Measurements from ENCODE around the gene GABRG3.

The GABRG3 gene

DNA sequence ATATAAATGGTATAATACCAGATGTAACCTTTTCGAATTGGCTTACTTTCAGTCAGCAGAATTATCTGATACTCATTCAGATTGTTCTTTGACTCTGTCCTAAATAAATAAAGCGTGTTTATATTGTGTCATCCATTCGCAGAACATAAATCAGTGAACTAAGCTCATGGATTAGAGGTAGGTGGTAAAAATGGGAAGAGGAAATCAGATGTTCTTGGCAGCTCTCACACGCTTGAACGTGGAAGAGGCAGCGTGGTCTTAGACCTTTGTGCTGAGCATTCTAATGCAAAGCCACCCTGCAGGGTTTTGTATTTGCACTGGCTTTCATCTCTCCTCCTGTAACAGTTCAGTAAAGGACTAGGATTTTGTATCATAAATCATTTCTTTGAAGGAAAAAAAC, 441.4 kb downstream of the GABRG3 start:
- Histone ChIP-seq H3K4me3 (replicated peaks; ENCODE audit: insufficient read depth, low read length) (no peak overlapping the region), H3K27me3 (ENCODE audit: insufficient read depth, poor library complexity, severe bottlenecking) (no peaks in the 10 kb centered on the region), H3K27ac (replicated peaks) (no peak overlapping the region)
- no peak for DNase-seq (ENCODE audit: low read depth in 1 of 2, low spot score in 1 of 2)
- TF ChIP-seq POLR2AphosphoS5 (IDR thresholded peaks at IDR 0.05; ENCODE audit: low read depth), result no peak
- no peak for TF ChIP-seq GABPA (IDR thresholded peaks at IDR 0.05; ENCODE audit: low read depth)
- TF ChIP-seq, protein P1, sequence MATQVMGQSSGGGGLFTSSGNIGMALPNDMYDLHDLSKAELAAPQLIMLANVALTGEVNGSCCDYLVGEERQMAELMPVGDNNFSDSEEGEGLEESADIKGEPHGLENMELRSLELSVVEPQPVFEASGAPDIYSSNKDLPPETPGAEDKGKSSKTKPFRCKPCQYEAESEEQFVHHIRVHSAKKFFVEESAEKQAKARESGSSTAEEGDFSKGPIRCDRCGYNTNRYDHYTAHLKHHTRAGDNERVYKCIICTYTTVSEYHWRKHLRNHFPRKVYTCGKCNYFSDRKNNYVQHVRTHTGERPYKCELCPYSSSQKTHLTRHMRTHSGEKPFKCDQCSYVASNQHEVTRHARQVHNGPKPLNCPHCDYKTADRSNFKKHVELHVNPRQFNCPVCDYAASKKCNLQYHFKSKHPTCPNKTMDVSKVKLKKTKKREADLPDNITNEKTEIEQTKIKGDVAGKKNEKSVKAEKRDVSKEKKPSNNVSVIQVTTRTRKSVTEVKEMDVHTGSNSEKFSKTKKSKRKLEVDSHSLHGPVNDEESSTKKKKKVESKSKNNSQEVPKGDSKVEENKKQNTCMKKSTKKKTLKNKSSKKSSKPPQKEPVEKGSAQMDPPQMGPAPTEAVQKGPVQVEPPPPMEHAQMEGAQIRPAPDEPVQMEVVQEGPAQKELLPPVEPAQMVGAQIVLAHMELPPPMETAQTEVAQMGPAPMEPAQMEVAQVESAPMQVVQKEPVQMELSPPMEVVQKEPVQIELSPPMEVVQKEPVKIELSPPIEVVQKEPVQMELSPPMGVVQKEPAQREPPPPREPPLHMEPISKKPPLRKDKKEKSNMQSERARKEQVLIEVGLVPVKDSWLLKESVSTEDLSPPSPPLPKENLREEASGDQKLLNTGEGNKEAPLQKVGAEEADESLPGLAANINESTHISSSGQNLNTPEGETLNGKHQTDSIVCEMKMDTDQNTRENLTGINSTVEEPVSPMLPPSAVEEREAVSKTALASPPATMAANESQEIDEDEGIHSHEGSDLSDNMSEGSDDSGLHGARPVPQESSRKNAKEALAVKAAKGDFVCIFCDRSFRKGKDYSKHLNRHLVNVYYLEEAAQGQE (IDR thresholded peaks at IDR 0.05; ENCODE audit: insufficient replicate concordance, low read depth), result no peak
- TF ChIP-seq, protein P2, sequence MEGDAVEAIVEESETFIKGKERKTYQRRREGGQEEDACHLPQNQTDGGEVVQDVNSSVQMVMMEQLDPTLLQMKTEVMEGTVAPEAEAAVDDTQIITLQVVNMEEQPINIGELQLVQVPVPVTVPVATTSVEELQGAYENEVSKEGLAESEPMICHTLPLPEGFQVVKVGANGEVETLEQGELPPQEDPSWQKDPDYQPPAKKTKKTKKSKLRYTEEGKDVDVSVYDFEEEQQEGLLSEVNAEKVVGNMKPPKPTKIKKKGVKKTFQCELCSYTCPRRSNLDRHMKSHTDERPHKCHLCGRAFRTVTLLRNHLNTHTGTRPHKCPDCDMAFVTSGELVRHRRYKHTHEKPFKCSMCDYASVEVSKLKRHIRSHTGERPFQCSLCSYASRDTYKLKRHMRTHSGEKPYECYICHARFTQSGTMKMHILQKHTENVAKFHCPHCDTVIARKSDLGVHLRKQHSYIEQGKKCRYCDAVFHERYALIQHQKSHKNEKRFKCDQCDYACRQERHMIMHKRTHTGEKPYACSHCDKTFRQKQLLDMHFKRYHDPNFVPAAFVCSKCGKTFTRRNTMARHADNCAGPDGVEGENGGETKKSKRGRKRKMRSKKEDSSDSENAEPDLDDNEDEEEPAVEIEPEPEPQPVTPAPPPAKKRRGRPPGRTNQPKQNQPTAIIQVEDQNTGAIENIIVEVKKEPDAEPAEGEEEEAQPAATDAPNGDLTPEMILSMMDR (IDR thresholded peaks at IDR 0.05; ENCODE audit: insufficient read depth, low read length), result no peak
- TF ChIP-seq SPI1 (IDR thresholded peaks at IDR 0.05; ENCODE audit: borderline replicate concordance, low read depth), result no peak

DNA sequence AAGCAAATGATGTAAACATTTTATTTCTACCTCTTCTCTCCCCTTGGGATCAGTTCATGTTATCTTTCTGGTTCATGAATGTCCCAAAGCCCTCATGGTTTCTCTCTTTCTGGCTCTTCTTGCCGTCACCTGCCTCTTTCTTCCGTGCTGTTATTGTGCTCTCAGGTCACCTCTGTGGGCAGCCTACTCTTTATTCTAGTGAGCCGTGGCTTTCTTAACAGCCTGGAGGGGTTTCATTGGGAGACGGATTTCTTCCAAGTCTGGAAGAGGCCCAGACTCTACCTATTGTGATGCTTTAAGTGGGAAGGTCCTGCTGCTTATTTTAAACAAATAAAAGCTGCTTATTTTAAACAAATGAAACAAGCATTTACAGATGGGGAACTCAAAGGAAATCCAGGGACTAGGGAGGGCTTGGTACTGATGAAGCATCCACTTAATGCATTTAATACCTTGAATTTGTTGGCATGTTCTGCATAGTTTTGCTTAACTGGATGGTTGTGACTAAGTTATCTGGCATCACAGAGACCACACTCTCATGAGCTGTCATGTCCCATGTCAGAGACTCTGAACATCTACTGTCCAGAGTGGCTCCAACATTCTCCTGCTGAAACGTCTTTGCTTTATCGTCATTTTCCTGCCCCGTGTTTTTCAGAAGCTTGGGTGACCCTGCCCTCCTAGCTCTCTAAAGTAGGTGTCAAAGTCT, 443.3 kb downstream of the GABRG3 start:
- no peak for TF ChIP-seq GABPA (IDR thresholded peaks at IDR 0.05; ENCODE audit: low read depth)
- TF ChIP-seq, protein P1 (IDR thresholded peaks at IDR 0.05; ENCODE audit: insufficient replicate concordance, low read depth), result no peak
- TF ChIP-seq, protein P2 (IDR thresholded peaks at IDR 0.05; ENCODE audit: insufficient read depth, low read length), result no peak
- no peak for TF ChIP-seq POLR2AphosphoS5 (IDR thresholded peaks at IDR 0.05; ENCODE audit: low read depth)
- no peak for TF ChIP-seq SPI1 (IDR thresholded peaks at IDR 0.05; ENCODE audit: borderline replicate concordance, low read depth)
- Histone ChIP-seq H3K27me3 (ENCODE audit: insufficient read depth, poor library complexity, severe bottlenecking) (no peaks in the 10 kb centered on the region), H3K4me3 (replicated peaks; ENCODE audit: insufficient read depth, low read length) (no peak overlapping the region), H3K27ac (replicated peaks) (no peak overlapping the region)
- no peak for DNase-seq (ENCODE audit: low read depth in 1 of 2, low spot score in 1 of 2)

DNA sequence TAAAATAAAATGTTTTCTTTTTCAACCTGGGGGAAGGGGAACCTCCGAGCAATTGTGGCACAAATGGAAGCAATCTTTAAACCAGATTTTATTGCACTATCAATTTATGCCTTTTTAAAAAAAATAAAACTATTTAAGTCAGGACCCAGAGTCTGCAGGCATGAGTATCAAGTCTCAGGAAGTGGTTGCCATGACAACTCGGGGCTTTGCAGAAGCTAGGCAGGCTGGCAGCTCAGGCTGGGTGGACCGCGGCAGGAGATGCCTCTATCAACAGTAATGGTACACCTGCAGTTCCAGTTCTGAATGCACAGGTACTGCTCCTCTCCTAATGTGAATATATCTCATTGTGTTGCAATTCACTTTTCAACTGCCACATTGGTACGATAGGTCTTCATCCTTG, 447.7 kb downstream of the GABRG3 start:
- no peak for DNase-seq (ENCODE audit: low read depth in 1 of 2, low spot score in 1 of 2)
- H3K27ac ChIP-seq (replicated peaks), result no peak overlapping the region
- TF ChIP-seq GABPA (IDR thresholded peaks at IDR 0.05; ENCODE audit: low read depth) (no peak), SPI1 (IDR thresholded peaks at IDR 0.05; ENCODE audit: borderline replicate concordance, low read depth) (no peak), POLR2AphosphoS5 (IDR thresholded peaks at IDR 0.05; ENCODE audit: low read depth) (no peak)
- TF ChIP-seq, protein P1 (IDR thresholded peaks at IDR 0.05; ENCODE audit: insufficient replicate concordance, low read depth), result no peak
- TF ChIP-seq, protein P2 (IDR thresholded peaks at IDR 0.05; ENCODE audit: insufficient read depth, low read length), result no peak
- no peak overlapping the region for H3K4me3 ChIP-seq (replicated peaks; ENCODE audit: insufficient read depth, low read length)
- H3K27me3 ChIP-seq (ENCODE audit: insufficient read depth, poor library complexity, severe bottlenecking), result no peaks in the 10 kb centered on the region

Data from HL-60 (cell line).